ENCODE results near the gene DDX1. TPM values are rescaled to one million over a fixed set of nuclear protein-coding genes. Genes with fewer than 3 reads are reported as not detected.

The DDX1 gene
- total RNA-seq, 1 donor from 2014 or later: 58.5 TPM

- H3K27me3 ChIP-seq (ENCODE audit: control insufficient read depth, insufficient read depth, low read length): no peaks in the 10 kb centered on the region
- no peaks in the 10 kb centered on the region for H3K36me3 ChIP-seq (ENCODE audit: control insufficient read depth, insufficient read depth, low read length)
- peak within 1 kb of the TSS; percentile 75 for H3K4me3 ChIP-seq (ENCODE audit: low read depth, low read length)
- no peak for TF ChIP-seq CTCF (IDR thresholded peaks at IDR 0.05; ENCODE audit: insufficient read depth, low read length, poor library complexity, severe bottlenecking)
- peak; percentile 58 for DNase-seq (ENCODE audit: low read depth)
Observed at GRCh38 chr2:15560988-15561573, 30.6 kb upstream of the DDX1 start, which contains the start of gene NBAS. Gene NBAS, minus strand, starts transcription at chr2:15561334. Its CDS starts 30 bp downstream, at chr2:15561304.

- no peaks in the 10 kb centered on the region for H3K36me3 ChIP-seq (ENCODE audit: control insufficient read depth, insufficient read depth, low read length)
- TF ChIP-seq CTCF (IDR thresholded peaks at IDR 0.05; ENCODE audit: insufficient read depth, low read length, poor library complexity, severe bottlenecking): no peak
- H3K27me3 ChIP-seq (ENCODE audit: control insufficient read depth, insufficient read depth, low read length): no peaks in the 10 kb centered on the region
- peak overlapping the region; percentile 75 for H3K4me3 ChIP-seq (ENCODE audit: low read depth, low read length)
- DNase-seq (ENCODE audit: low read depth): peak; percentile 39
Observed at GRCh38 chr2:15561574-15562344, 29.9 kb upstream of the DDX1 start.

GRCh38 chr2:15562354-15563031, 29.2 kb upstream of the DDX1 start:
- TF ChIP-seq CTCF (IDR thresholded peaks at IDR 0.05; ENCODE audit: insufficient read depth, low read length, poor library complexity, severe bottlenecking): no peak
- H3K4me3 ChIP-seq (ENCODE audit: low read depth, low read length): no peak overlapping the region
- no peaks in the 10 kb centered on the region for H3K27me3 ChIP-seq (ENCODE audit: control insufficient read depth, insufficient read depth, low read length)
- no peaks in the 10 kb centered on the region for H3K36me3 ChIP-seq (ENCODE audit: control insufficient read depth, insufficient read depth, low read length)
- DNase-seq (ENCODE audit: low read depth): no peak

- Histone ChIP-seq H3K36me3 (ENCODE audit: control insufficient read depth, insufficient read depth, low read length) (no peaks in the 10 kb centered on the region), H3K4me3 (ENCODE audit: low read depth, low read length) (no peak overlapping the region), H3K27me3 (ENCODE audit: control insufficient read depth, insufficient read depth, low read length) (no peaks in the 10 kb centered on the region)
- no peak for TF ChIP-seq CTCF (IDR thresholded peaks at IDR 0.05; ENCODE audit: insufficient read depth, low read length, poor library complexity, severe bottlenecking)
- DNase-seq (ENCODE audit: low read depth): no peak
Observed at GRCh38 chr2:15563227-15564100, 28.2 kb upstream of the DDX1 start.

- no peak for DNase-seq (ENCODE audit: low read depth)
- no peak for TF ChIP-seq CTCF (IDR thresholded peaks at IDR 0.05; ENCODE audit: insufficient read depth, low read length, poor library complexity, severe bottlenecking)
- Histone ChIP-seq H3K36me3 (ENCODE audit: control insufficient read depth, insufficient read depth, low read length) (no peaks in the 10 kb centered on the region), H3K27me3 (ENCODE audit: control insufficient read depth, insufficient read depth, low read length) (no peaks in the 10 kb centered on the region), H3K4me3 (ENCODE audit: low read depth, low read length) (no peak overlapping the region)
Observed at GRCh38 chr2:15565392-15565791, 26.3 kb upstream of the DDX1 start.
